Left cardiac atrium (tissue), 4 donors: Measurements from ENCODE around the gene TAB3. TPM values are rescaled to one million over a fixed set of nuclear protein-coding genes. Genes with fewer than 3 reads are reported as not detected.

Source experiments
- ATAC-seq, 2 donors: fragments of 200-7000 bp; cut with Tn5 transposase; one replicate each; pipeline ENCODE4 v1.9.1; 2020; ENCODE audit warnings: mild to moderate bottlenecking in 2 of 2, moderate library complexity in 2 of 2
- DNase-seq: peaks from one replicate; pipeline ENCODE4 v3.0.0-alpha.2; 2020
- intact Hi-C, 2 donors: fragments of 100-400 bp; cut with DNase I; formaldehyde crosslinking; loops; one replicate each; pipeline versions ENCODE4 v1.14.1 to v1.15.1; 2022 to 2023
- total RNA-seq, 2 donors: library from RNA; stranded (reverse); fragmentation: NEBNext Ultra II Directional; extraction: Animal tissue kit (Norgen Biotek cat#: 25700); gene quantifications; one replicate each; pipeline ENCODE4 v1.2.1, GENCODE V29; 2021
- donor health status: DM: no; HTN: yes; CAD: no.
- donor health status: DM: no; HTN: yes; CAD: no; lungs with severe emphysema.
- donor health status: DM: yes; HTN: yes; CAD: no.
- donor health status: Dilated cardiomyopathy.

Gene TAB3
- total RNA-seq, 2 donors from 2014 or later, result 11.6 to 13.7 TPM

GRCh38 chrX:30791296-30792278 lies 97.5 kb downstream of the TAB3 start:
- ATAC-seq (no peak), DNase-seq (no peak)
- intact Hi-C loops, result no loop called here

GRCh38 chrX:30787012-30787411 lies 102.0 kb downstream of the TAB3 start:
- DNase-seq (no peak), ATAC-seq (no peak)
- intact Hi-C loops, result no loop called here

GRCh38 chrX:30786374-30786773 lies 102.7 kb downstream of the TAB3 start:
- no peak for DNase-seq
- intact Hi-C loops, result no loop called here
- no peak for ATAC-seq

- ATAC-seq (no peak), DNase-seq (no peak)
- intact Hi-C loops, result no loop called here
These were observed 107.2 kb downstream of the TAB3 start for GRCh38 chrX:30781711-30782444.

GRCh38 chrX:30779453-30780030 lies 109.5 kb downstream of the TAB3 start:
- ATAC-seq (no peak), DNase-seq (no peak)
- intact Hi-C loops, result no loop called here

- intact Hi-C loops, result no loop called here
- no peak for ATAC-seq
- DNase-seq, result no peak
These were observed 111.5 kb downstream of the TAB3 start for GRCh38 chrX:30777575-30777974.

Other genes starting within 250 kb of the TAB3 start
- gene GK, start 235.8 kb downstream of the TAB3 start, total RNA-seq, result 1 to 10 TPM; 6.3 to 7.4 TPM
- gene FTHL17, start 182.8 kb upstream of the TAB3 start, total RNA-seq, result not detected